Fibroblast of skin of scalp (primary cell): Measurements from ENCODE around the gene GOLGA3.
"Not testable (repeated sequence)": the region's sequence is repeated elsewhere in the genome, so short reads cannot be mapped to it uniquely, and the experiment has no call there.

ENCODE experiments used
- DNase-seq: peaks from one replicate; pipeline ENCODE4 v3.0.0-alpha.2; 2013

GOLGA3 gene

DNA sequence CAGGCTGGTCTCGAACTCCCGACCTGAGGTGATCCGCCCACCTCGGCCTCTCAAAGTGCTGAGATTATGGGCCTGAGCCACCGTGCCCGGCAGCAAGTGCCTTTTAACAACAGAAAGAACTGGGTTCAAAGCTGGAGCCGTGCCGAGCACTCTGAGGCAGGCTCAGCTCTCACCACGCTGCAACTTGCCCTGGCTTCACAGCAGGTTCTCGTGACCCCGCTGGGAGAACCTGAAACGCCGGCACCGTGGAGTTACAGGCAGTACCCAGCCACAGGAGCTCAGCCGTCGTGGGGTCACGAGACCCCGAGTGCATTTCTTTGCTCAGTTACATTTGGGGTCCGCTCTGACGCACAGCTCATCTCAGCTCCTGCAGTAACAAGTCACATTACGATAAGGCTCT is 14.4 kb downstream of the GOLGA3 start:
- DNase-seq: no peak

- DNase-seq: no peak
Measured at GRCh38 chr12:132813443-132813842, 15.2 kb downstream of the GOLGA3 start.

DNA sequence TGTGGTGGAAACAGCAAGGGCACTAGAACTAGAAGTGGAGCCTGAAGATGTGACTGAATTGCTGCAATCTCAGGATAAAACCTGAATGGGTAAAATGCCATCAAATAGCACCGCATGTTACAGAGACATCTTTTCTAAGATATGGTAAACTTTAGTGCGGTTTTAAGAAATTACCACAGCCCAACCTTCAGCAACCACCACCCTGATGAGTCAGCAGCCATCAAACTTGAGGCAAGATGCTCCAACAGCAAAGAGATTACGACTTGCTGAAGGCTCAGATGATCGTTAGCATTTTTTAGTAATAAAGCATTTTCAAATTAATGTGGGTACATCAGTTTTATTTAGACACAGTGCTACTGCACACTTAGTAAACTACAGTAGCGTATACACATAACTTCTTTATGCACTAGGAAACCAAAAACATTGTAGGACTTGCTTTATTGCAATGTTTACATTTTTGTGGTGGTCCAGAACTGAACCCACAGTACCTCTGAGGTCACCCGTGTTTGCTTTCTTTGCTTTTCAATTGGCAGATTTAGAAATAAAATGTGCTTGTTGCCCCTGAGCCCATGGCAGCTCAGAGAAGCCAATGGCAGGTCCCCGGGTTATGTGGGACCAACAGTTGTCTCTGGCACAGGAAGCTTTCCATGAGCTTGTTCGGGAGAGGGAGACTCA is 15.9 kb downstream of the GOLGA3 start:
- no peak for DNase-seq

DNA sequence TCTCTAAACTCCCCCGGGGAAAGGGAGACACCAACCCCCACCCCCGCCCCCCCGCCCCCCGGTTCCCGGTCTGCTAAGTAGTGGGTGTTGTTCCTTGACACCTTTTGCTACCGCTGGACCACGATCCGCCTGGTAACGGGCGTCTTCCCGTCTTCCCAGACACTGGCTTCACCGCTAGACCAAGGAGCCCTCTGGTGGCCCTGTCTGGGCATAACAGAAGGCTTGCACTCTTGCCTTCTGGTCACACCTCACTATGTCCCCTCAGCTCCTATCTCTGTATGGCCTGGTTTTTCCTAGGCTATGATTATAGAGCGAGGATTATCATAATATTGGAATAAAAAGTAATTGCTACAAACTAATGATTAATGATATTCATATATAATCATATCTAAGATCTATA is 19.3 kb downstream of the GOLGA3 start:
- peak; percentile 38 for DNase-seq

GRCh38 chr12:132807295-132808092 is 21.2 kb downstream of the GOLGA3 start:
- DNase-seq: no peak

GRCh38 chr12:132806857-132807256 is 21.8 kb downstream of the GOLGA3 start:
- no peak for DNase-seq

- no peak for DNase-seq
Measured at GRCh38 chr12:132804426-132804861, 24.2 kb downstream of the GOLGA3 start.

GRCh38 chr12:132803888-132804287 is 24.8 kb downstream of the GOLGA3 start:
- no peak for DNase-seq

- no peak for DNase-seq
Measured at GRCh38 chr12:132803125-132803524, 25.5 kb downstream of the GOLGA3 start.

GRCh38 chr12:132801741-132802140 is 26.9 kb downstream of the GOLGA3 start:
- DNase-seq: no peak

DNA sequence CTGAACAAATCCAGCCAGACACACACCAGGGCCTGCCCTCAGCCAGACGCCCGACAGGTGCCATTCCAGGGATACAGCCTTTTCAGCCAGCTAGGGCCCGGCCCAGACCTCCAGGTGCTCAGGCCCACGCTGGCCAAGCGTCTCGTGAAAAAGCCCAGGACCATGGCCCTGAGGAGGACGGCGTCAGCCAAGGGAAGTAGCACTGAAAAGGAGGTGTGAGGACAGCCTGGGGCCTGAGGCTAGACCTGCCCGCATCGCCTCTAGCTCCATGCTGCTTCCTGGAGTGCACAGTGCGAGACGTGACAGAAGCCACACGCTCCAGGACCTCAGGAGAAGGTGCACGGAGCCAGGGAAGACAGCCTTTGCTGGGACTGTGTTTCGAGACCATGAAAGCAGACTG is 29.8 kb downstream of the GOLGA3 start:
- no peak for DNase-seq

- DNase-seq: no peak
Measured at GRCh38 chr12:132797820-132798570, 30.7 kb downstream of the GOLGA3 start.

DNA sequence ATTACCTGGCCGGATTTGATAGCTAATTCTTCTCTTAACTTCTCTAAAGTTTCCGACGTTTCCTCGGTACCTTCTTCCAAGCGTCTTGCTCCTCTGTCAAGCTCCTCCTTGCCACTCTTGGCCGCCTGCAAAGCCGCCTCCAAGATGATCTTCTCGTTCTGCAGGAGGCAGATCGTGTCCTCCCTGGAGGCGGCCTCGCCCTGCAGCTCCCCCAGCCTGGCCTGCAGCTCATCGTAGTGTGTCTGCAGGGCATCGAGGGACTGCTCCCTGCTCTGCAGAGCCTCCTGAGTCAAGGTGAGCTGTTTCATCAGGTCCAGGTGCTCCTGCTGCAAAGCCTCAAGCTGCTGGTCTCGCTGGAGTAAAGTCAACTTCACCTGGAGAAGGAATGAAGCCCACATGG is 32.8 kb downstream of the GOLGA3 start:
- DNase-seq: no peak

DNA sequence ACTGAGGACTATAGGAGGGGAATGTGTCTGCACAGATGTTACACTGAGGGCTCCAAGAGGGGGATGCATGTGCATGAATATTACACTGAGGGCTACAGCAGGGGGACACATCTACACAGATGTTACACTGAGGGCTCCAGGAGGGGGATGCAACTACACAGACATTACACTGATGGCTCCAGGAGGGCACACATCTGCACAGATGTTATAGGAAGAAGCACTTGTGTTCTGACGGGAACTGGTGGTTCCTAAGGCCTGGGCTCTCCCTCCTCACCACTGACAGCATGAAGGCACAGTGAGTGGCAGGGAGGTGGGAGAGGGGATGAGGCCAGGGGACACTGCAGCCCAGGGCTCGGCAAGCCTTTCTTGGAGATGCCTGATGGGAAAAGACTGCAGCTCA is 36.7 kb downstream of the GOLGA3 start:
- DNase-seq: not testable (repeated sequence)

- no peak for DNase-seq
Measured at GRCh38 chr12:132789099-132789471, 39.6 kb downstream of the GOLGA3 start.

- no peak for DNase-seq
Measured at GRCh38 chr12:132788375-132789098, 40.1 kb downstream of the GOLGA3 start.

DNA sequence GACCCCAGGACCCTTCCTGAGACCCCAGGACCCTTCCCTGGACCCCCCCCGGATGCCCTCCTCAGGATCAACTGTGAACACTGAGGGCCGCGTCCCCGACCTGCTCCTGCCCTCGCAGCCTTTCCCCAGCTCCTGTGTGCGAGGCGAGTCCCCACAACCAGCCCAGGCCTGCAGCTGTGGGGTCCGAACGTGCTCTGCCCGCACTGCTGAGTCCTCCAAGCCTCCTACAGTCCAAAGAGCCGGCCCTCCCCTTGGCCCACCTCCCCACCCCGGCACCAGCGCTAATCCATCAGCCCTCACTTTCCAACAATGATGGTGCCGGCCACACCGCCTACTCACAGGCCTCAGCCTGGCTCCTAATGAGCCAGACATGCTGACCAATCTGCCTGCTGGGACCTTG is 40.8 kb downstream of the GOLGA3 start:
- no peak for DNase-seq

GRCh38 chr12:132786192-132786591 is 42.5 kb downstream of the GOLGA3 start:
- no peak for DNase-seq

- no peak for DNase-seq
Measured at GRCh38 chr12:132784580-132784979, 44.1 kb downstream of the GOLGA3 start.

- DNase-seq: no peak
Measured at GRCh38 chr12:132783917-132784531, 44.6 kb downstream of the GOLGA3 start.

DNA sequence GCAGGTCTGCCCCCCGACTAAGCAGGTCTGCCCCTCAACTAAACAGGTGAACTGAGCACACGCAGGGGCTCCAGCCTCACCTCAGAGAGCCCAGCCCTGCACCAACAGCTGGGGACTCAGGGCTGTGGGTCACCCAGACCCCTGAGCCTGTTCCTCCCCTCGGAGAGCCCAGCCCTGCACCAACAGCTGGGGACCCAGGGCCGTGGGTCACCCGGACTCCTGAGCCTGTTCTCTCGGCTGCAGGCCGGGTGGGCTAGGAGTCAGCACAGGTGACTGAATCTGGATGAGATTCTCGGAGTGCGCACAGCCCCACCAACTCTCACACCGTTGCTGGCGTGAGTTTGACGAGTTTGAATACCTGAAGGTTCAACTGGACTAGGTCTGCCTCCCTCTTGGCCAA is 46.7 kb downstream of the GOLGA3 start:
- DNase-seq: no peak

- DNase-seq: no peak
Measured at GRCh38 chr12:132779781-132780353, 48.8 kb downstream of the GOLGA3 start.
